Subcutaneous abdominal adipose tissue (tissue), 5 donors: ENCODE data around the gene ABCC6.

Experiments used
- H3K27ac ChIP-seq: one replicate; pipeline ENCODE4 v1.7.0; 2013; ENCODE audit warnings: low read depth, mild to moderate bottlenecking, inconsistent platforms, low read length, moderate library complexity
- H3K27me3 ChIP-seq, 5 donors: one replicate each; pipeline ENCODE4 v1.7.0; 2013; ENCODE audit warnings: low read length in 5 of 5, inconsistent platforms in 1 of 5; ENCODE audit not compliant: control insufficient read depth in 5 of 5, insufficient read depth in 4 of 5
- H3K36me3 ChIP-seq, 5 donors: one replicate each; pipeline ENCODE4 v1.7.0; 2013; ENCODE audit warnings: low read length in 5 of 5; ENCODE audit not compliant: control insufficient read depth in 5 of 5, insufficient read depth in 5 of 5
- H3K4me1 ChIP-seq, 5 donors: one replicate each; pipeline ENCODE4 v1.7.0; 2013; ENCODE audit warnings: low read length in 5 of 5, mild to moderate bottlenecking in 3 of 5, moderate library complexity in 1 of 5; ENCODE audit not compliant: control insufficient read depth in 5 of 5, insufficient read depth in 5 of 5
- H3K4me3 ChIP-seq, 5 donors: one replicate each; pipeline ENCODE4 v1.7.0; 2013; ENCODE audit warnings: low read length in 5 of 5, low read depth in 1 of 5
- H3K9ac ChIP-seq, 5 donors: one replicate each; pipeline ENCODE4 v1.7.0; 2013; ENCODE audit warnings: low read length in 5 of 5, mild to moderate bottlenecking in 4 of 5, moderate library complexity in 3 of 5
- H3K9me3 ChIP-seq, 5 donors: one replicate each; pipeline ENCODE4 v1.7.0; 2013; ENCODE audit warnings: low read length in 5 of 5; ENCODE audit not compliant: control insufficient read depth in 5 of 5
- donor health status: healthy.
- donor health status: healthy.
- donor health status: healthy.
- donor health status: healthy.
- donor health status: healthy.

ABCC6 gene

GRCh38 chr16:16139806-16140205 is 83.5 kb downstream of the ABCC6 start:
- Histone ChIP-seq H3K9me3 (no peaks in the 10 kb centered on the region), H3K4me3 (no peak overlapping the region), H3K4me1 (no peaks in the 10 kb centered on the region), H3K9ac (no peak overlapping the region), H3K27me3 (no peaks in the 10 kb centered on the region), H3K36me3 (peaks cover 2 to 84% (median 77%) of the 10 kb centered on the region in 5 donors), H3K27ac (no peak overlapping the region)

GRCh38 chr16:16139061-16139460 is 84.2 kb downstream of the ABCC6 start:
- no peaks in the 10 kb centered on the region for H3K9me3 ChIP-seq
- H3K4me1 ChIP-seq = no peaks in the 10 kb centered on the region
- no peak overlapping the region for H3K27ac ChIP-seq
- H3K36me3 ChIP-seq = peaks cover 2 to 87% (median 82%) of the 10 kb centered on the region in 5 donors
- no peak overlapping the region for H3K4me3 ChIP-seq
- no peak overlapping the region for H3K9ac ChIP-seq
- no peaks in the 10 kb centered on the region for H3K27me3 ChIP-seq

GRCh38 chr16:16138034-16138635 is 85.2 kb downstream of the ABCC6 start:
- no peaks in the 10 kb centered on the region for H3K4me1 ChIP-seq
- H3K27ac ChIP-seq = no peak overlapping the region
- no peak overlapping the region for H3K9ac ChIP-seq
- H3K9me3 ChIP-seq = no peaks in the 10 kb centered on the region
- H3K4me3 ChIP-seq = no peak overlapping the region
- peaks cover 5 to 91% (median 84%) of the 10 kb centered on the region in 5 donors for H3K36me3 ChIP-seq
- no peaks in the 10 kb centered on the region for H3K27me3 ChIP-seq

- Histone ChIP-seq H3K27me3 (no peaks in the 10 kb centered on the region), H3K4me1 (no peaks in the 10 kb centered on the region), H3K9me3 (no peaks in the 10 kb centered on the region), H3K27ac (no peak overlapping the region), H3K36me3 (peaks cover 8 to 99% (median 86%) of the 10 kb centered on the region in 5 donors), H3K9ac (no peak overlapping the region), H3K4me3 (no peak overlapping the region)
Measured at GRCh38 chr16:16137110-16137509, 86.2 kb downstream of the ABCC6 start.

- H3K27me3 ChIP-seq = no peaks in the 10 kb centered on the region
- no peak overlapping the region for H3K4me3 ChIP-seq
- H3K36me3 ChIP-seq = peaks cover 8 to 100% (median 86%) of the 10 kb centered on the region in 5 donors
- no peak overlapping the region for H3K27ac ChIP-seq
- H3K9ac ChIP-seq = no peak overlapping the region
- H3K9me3 ChIP-seq = no peaks in the 10 kb centered on the region
- H3K4me1 ChIP-seq = no peaks in the 10 kb centered on the region
Measured at GRCh38 chr16:16136588-16136987, 86.7 kb downstream of the ABCC6 start.

GRCh38 chr16:16133943-16134604 is 89.2 kb downstream of the ABCC6 start:
- no peaks in the 10 kb centered on the region for H3K4me1 ChIP-seq
- no peak overlapping the region for H3K27ac ChIP-seq
- no peaks in the 10 kb centered on the region for H3K27me3 ChIP-seq
- H3K36me3 ChIP-seq = peaks cover 6 to 92% (median 76%) of the 10 kb centered on the region in 5 donors
- H3K9ac ChIP-seq = no peak overlapping the region
- no peaks in the 10 kb centered on the region for H3K9me3 ChIP-seq
- H3K4me3 ChIP-seq = no peak overlapping the region

GRCh38 chr16:16131659-16132058 is 91.6 kb downstream of the ABCC6 start:
- Histone ChIP-seq H3K4me1 (no peaks in the 10 kb centered on the region), H3K9ac (no peak overlapping the region), H3K4me3 (no peak overlapping the region), H3K27ac (no peak overlapping the region), H3K27me3 (no peaks in the 10 kb centered on the region), H3K9me3 (no peaks in the 10 kb centered on the region), H3K36me3 (peaks cover 6 to 84% (median 63%) of the 10 kb centered on the region in 5 donors)

- H3K27ac ChIP-seq = no peak overlapping the region
Measured at GRCh38 chr16:16131204-16131603, 92.1 kb downstream of the ABCC6 start.

GRCh38 chr16:16127469-16128116 is 95.7 kb downstream of the ABCC6 start:
- Histone ChIP-seq H3K9ac (no peak overlapping the region), H3K27me3 (no peaks in the 10 kb centered on the region), H3K9me3 (peaks cover 0 to 11% (median 8%) of the 10 kb centered on the region in 5 donors), H3K4me3 (no peak overlapping the region), H3K36me3 (peaks cover 10 to 82% (median 55%) of the 10 kb centered on the region in 5 donors), H3K27ac (no peak overlapping the region), H3K4me1 (no peaks in the 10 kb centered on the region)

More at GRCh38 chr16:16131204-16131603, 92.1 kb downstream of the ABCC6 start:
- Histone ChIP-seq H3K9me3 (no peaks in the 10 kb centered on the region), H3K4me1 (no peaks in the 10 kb centered on the region), H3K36me3 (peaks cover 6 to 83% (median 60%) of the 10 kb centered on the region in 5 donors), H3K27me3 (no peaks in the 10 kb centered on the region), H3K9ac (no peak overlapping the region), H3K4me3 (no peak overlapping the region)

- H3K9ac ChIP-seq = no peak overlapping the region
- peaks cover 0 to 11% (median 8%) of the 10 kb centered on the region in 5 donors for H3K9me3 ChIP-seq
- H3K27me3 ChIP-seq = no peaks in the 10 kb centered on the region
- peaks cover 10 to 82% (median 58%) of the 10 kb centered on the region in 5 donors for H3K36me3 ChIP-seq
- no peak overlapping the region for H3K4me3 ChIP-seq
- H3K4me1 ChIP-seq = no peaks in the 10 kb centered on the region
- no peak overlapping the region for H3K27ac ChIP-seq
Measured at GRCh38 chr16:16126896-16127295, 96.4 kb downstream of the ABCC6 start.
